Neural cell (in vitro differentiated cells): Measurements from ENCODE around the gene GSDMA. TPM values are rescaled to one million over a fixed set of nuclear protein-coding genes. Genes with fewer than 3 reads are reported as not detected.

Experiments
- H2AFZ ChIP-seq: fragments of 200-600, 300-800 bp; sonication (generic), shearing (Covaris generic); 2 replicates; pipeline ENCODE4 v1.6.0; 2014; ENCODE audit warnings: low read depth, mild to moderate bottlenecking, antibody characterized with exemption, low read length, moderate library complexity
- H3F3A ChIP-seq: fragments of 200-600 bp; shearing (Covaris generic); 2 replicates; pipeline ENCODE4 v1.6.1; 2016; ENCODE audit warnings: mild to moderate bottlenecking, moderate library complexity, mixed read lengths, antibody characterized with exemption, low read length; ENCODE audit not compliant: insufficient read depth, poor library complexity, severe bottlenecking
- H3K27ac ChIP-seq: fragments of 200-600, 300-800 bp; sonication (generic), shearing (Covaris generic); 2 replicates; pipeline ENCODE4 v1.5.1; 2014; ENCODE audit warnings: mild to moderate bottlenecking, low read length, moderate library complexity
- H3K27me3 ChIP-seq: fragments of 300-800, 200-600 bp; sonication (generic), shearing (Covaris generic); 2 replicates; pipeline ENCODE4 v1.6.0; 2014; ENCODE audit warnings: mild to moderate bottlenecking, low read depth, low read length, moderate library complexity; ENCODE audit not compliant: insufficient read depth
- H3K36me3 ChIP-seq: fragments of 300-800, 200-600 bp; sonication (generic), shearing (Covaris generic); 2 replicates; pipeline ENCODE4 v1.5.1; 2014; ENCODE audit warnings: mild to moderate bottlenecking, antibody characterized with exemption, low read length, moderate library complexity; ENCODE audit not compliant: insufficient read depth
- H3K4me2 ChIP-seq: fragments of 300-800, 200-600 bp; sonication (generic), shearing (Covaris generic); 2 replicates; pipeline ENCODE4 v1.6.0; 2014; ENCODE audit warnings: mild to moderate bottlenecking, low read length
- H3K4me3 ChIP-seq: fragments of 300-800, 200-600 bp; sonication (generic), shearing (Covaris generic); 2 replicates; pipeline ENCODE4 v1.5.1; 2014; ENCODE audit warnings: mild to moderate bottlenecking, low read length, moderate library complexity
- H3K79me2 ChIP-seq: fragments of 200-600 bp; shearing (Covaris generic); replicated peaks from 2 replicates; pipeline ENCODE4 v1.6.0; 2014; ENCODE audit warnings: mild to moderate bottlenecking, low read length, moderate library complexity; ENCODE audit not compliant: insufficient read depth
- H3K9ac ChIP-seq: fragments of 300-800, 200-600 bp; sonication (generic), shearing (Covaris generic); 2 replicates; pipeline ENCODE4 v1.6.1; 2016; ENCODE audit warnings: mild to moderate bottlenecking, low read length, mixed read lengths
- H3K9me2 ChIP-seq: fragments of 200-600 bp; shearing (Covaris generic); 2 replicates; pipeline ENCODE4 v1.6.1; 2016; ENCODE audit warnings: mild to moderate bottlenecking, low read length, mixed read lengths; ENCODE audit not compliant: insufficient read depth
- H3K9me3 ChIP-seq: fragments of 200-600, 300-800 bp; sonication (generic), shearing (Covaris generic); 2 replicates; pipeline ENCODE4 v1.6.1; 2016; ENCODE audit warnings: mild to moderate bottlenecking, mixed run types, low read length, moderate library complexity, mixed read lengths
- H4K20me1 ChIP-seq: fragments of 200-600 bp; shearing (Covaris generic); 2 replicates; pipeline ENCODE4 v1.6.1; 2016; ENCODE audit warnings: mild to moderate bottlenecking, mixed run types; ENCODE audit not compliant: insufficient read depth
- EP300 ChIP-seq: fragments of 450-650 bp; conservative IDR thresholded peaks from 2 replicates; pipeline ENCODE4 v1.6.1; 2014; ENCODE audit warnings: antibody characterized with exemption, mild to moderate bottlenecking, moderate library complexity; ENCODE audit not compliant: poor library complexity, severe bottlenecking
- EZH2 ChIP-seq: fragments of 200-600, 300-800 bp; shearing (Covaris generic), sonication (generic); IDR thresholded peaks from 2 replicates; pipeline ENCODE4 v1.6.1; 2014; ENCODE audit warnings: antibody characterized with exemption, low read length, borderline replicate concordance, mild to moderate bottlenecking; ENCODE audit not compliant: insufficient read depth, poor library complexity, severe bottlenecking
- MXI1 ChIP-seq: fragments of 450-650 bp; conservative IDR thresholded peaks from 2 replicates; pipeline ENCODE4 v1.6.1; 2014; ENCODE audit warnings: antibody characterized with exemption, mild to moderate bottlenecking; ENCODE audit not compliant: poor library complexity, severe bottlenecking
- POLR2AphosphoS5 ChIP-seq: IDR thresholded peaks from 2 replicates; pipeline ENCODE4 v1.6.1; 2012
- RAD21 ChIP-seq: fragments of 450-650 bp; conservative IDR thresholded peaks from 2 replicates; pipeline ENCODE4 v1.6.1; 2014; ENCODE audit warnings: antibody characterized with exemption, mild to moderate bottlenecking, moderate library complexity
- REST ChIP-seq: IDR thresholded peaks from 2 replicates; pipeline ENCODE4 v1.6.1; 2012; ENCODE audit warnings: borderline replicate concordance
- SMC3 ChIP-seq: fragments of 450-650 bp; conservative IDR thresholded peaks from 2 replicates; pipeline ENCODE4 v1.6.1; 2014; ENCODE audit warnings: antibody characterized with exemption, mild to moderate bottlenecking, moderate library complexity; ENCODE audit not compliant: poor library complexity
- TAF1 ChIP-seq: IDR thresholded peaks from 2 replicates; pipeline ENCODE4 v1.6.1; 2012; ENCODE audit warnings: low read depth
- polyA plus RNA-seq: library from polyadenylated mRNA; depleted of rRNA; stranded (reverse); fragments of >200 nt; gene quantifications from 2 replicates; pipeline ENCODE4 v1.2.3, GENCODE V29; 2014
- TF ChIP-seq, protein P1 (sequence below): fragments of 450-650 bp; IDR thresholded peaks from 2 replicates; pipeline ENCODE4 v1.5.1; 2014; ENCODE audit warnings: antibody characterized with exemption, mild to moderate bottlenecking, moderate library complexity; ENCODE audit not compliant: poor library complexity, severe bottlenecking

The GSDMA gene
- polyA plus RNA-seq, 1 donor from 2014 or later = not detected

DNA sequence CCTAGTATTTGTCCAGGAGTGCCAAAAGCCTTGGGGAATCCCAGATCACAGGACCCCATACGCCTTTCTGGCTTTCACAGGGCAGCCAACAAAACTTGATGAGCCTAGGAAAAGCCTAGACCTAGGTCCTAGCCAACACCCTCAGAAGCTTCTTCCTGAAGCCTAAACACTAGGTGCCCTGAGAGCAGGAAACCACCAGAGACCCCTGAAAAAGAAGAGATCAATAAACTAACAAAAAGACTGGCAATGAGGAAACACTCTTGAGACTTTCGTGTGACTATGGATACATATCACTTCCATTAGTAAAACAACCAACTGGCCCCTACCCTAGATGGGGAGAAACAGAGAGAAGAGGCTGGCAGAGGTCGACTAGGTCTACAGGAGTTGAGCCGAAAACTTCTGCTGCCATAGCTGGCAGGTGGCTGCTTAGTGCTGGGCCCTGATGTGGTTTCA is 36.6 kb upstream of the GSDMA start:
- H3K36me3 ChIP-seq = no peaks in the 10 kb centered on the region
- H3K9ac ChIP-seq = peak overlapping the region; percentile 84
- TF ChIP-seq SMC3 = no peak
- TF ChIP-seq TAF1 = no peak
- TF ChIP-seq POLR2AphosphoS5 = no peak
- no peak for TF ChIP-seq RAD21
- TF ChIP-seq EZH2 = no peak
- TF ChIP-seq, protein P1, sequence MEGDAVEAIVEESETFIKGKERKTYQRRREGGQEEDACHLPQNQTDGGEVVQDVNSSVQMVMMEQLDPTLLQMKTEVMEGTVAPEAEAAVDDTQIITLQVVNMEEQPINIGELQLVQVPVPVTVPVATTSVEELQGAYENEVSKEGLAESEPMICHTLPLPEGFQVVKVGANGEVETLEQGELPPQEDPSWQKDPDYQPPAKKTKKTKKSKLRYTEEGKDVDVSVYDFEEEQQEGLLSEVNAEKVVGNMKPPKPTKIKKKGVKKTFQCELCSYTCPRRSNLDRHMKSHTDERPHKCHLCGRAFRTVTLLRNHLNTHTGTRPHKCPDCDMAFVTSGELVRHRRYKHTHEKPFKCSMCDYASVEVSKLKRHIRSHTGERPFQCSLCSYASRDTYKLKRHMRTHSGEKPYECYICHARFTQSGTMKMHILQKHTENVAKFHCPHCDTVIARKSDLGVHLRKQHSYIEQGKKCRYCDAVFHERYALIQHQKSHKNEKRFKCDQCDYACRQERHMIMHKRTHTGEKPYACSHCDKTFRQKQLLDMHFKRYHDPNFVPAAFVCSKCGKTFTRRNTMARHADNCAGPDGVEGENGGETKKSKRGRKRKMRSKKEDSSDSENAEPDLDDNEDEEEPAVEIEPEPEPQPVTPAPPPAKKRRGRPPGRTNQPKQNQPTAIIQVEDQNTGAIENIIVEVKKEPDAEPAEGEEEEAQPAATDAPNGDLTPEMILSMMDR = no peak
- no peak for TF ChIP-seq MXI1
- no peak for TF ChIP-seq REST
- TF ChIP-seq EP300 = no peak
- no peaks in the 10 kb centered on the region for H4K20me1 ChIP-seq
- no peaks in the 10 kb centered on the region for H3K9me3 ChIP-seq
- H3K4me2 ChIP-seq = peak overlapping the region; percentile 70
- H3K27ac ChIP-seq = no peak overlapping the region
- H2AFZ ChIP-seq = no peak overlapping the region
- H3F3A ChIP-seq = no peaks in the 10 kb centered on the region
- H3K27me3 ChIP-seq = no peaks in the 10 kb centered on the region
- H3K9me2 ChIP-seq = no peaks in the 10 kb centered on the region
- peak overlapping the region; percentile 73 for H3K4me3 ChIP-seq
- H3K79me2 ChIP-seq = peaks cover 15% of the 10 kb centered on the region

- peak overlapping the region; percentile 48 for H2AFZ ChIP-seq
Measured at GRCh38 chr17:39926588-39927100, 36.2 kb upstream of the GSDMA start.

More at GRCh38 chr17:39926588-39927100, 36.2 kb upstream of the GSDMA start:
- Histone ChIP-seq H3K9me2 (no peaks in the 10 kb centered on the region), H3F3A (no peaks in the 10 kb centered on the region), H3K27me3 (no peaks in the 10 kb centered on the region), H3K9me3 (no peaks in the 10 kb centered on the region), H3K36me3 (no peaks in the 10 kb centered on the region), H3K27ac (peak overlapping the region; percentile 77), H4K20me1 (no peaks in the 10 kb centered on the region), H3K79me2 (peaks cover 15% of the 10 kb centered on the region), H3K4me3 (peak overlapping the region; percentile 73), H3K4me2 (peak overlapping the region; percentile 70), H3K9ac (peak overlapping the region; percentile 84)
- TF ChIP-seq TAF1 (no peak), MXI1 (no peak)
